ENCODE data around the gene HBEGF.

The HBEGF gene

GRCh38 chr5:140303966-140304365 lies 42.4 kb downstream of the HBEGF start:
- no peak for FAIRE-seq
- no peak for DNase-seq (ENCODE audit: insufficient read length, low spot score)
- TF ChIP-seq CTCF (IDR thresholded peaks at IDR 0.05; ENCODE audit: insufficient read depth, missing control alignments): no peak

DNA sequence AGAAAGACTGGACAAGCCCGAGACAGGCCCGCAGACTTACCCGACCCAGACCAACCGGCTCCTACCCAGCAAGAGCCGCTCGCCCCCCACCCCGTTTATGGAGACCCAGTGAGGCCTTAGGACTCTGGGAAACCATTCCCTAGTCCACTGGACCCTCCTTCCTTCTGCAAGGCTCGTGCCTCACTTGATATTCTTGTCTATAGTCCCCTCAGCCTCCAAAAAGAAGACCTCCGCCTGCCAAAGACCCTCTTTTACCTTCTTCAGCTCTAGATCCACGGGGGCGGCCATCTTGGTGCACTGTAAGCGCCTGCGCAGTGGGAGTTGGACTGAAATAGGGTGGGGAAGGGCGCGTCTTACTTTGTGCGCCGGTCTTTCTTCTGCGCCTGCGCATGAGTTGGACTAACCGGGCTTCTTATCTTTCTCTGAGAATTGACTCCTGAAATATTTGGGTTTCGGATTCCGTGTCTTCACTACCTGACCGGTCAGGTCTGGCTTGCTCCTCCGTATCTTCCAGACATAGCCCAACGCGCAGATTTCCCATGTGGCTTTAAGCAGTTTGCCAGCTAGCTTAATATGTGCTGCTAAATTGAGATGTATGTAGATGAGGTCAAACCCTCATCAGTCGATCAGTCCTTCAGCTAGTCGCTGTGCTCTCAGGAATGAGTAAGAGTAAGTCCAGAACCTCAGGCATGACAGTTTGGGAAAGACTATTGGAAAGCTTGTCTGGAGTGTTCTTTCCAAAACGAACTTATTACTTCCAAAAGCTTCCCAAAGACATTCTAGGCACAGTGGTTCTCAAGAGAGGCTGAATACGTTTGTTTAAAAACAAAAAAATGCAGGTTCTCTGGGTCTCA lies 43.4 kb downstream of the HBEGF start, which contains the start of gene PFDN1:
Gene PFDN1, minus strand, starts transcription at position 316 of the 854 bp plus-strand sequence. Its CDS starts 28 bp downstream, at position 288.
- FAIRE-seq (peak; percentile 75), DNase-seq (ENCODE audit: insufficient read length, low spot score) (peak; percentile 65)
- TF ChIP-seq CTCF (IDR thresholded peaks at IDR 0.05; ENCODE audit: insufficient read depth, missing control alignments): no peak

DNA sequence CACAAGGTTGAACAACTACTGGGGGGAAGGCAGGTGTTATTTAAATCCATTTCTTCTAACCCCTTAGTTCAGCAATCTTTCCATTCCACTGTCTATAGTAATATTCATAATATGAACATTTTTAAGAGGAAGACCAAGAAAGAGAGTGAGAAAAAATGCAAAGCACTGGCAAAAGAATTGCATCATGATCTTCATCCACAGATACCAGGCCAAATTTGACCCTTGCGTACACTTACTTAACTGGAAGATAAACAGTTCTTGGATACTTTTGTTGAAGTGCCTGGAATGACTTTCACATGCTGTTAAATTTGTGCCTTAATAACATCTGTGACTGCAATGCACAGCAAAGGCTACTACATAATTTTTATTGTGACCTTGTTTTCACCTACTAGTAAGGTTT lies 45.3 kb downstream of the HBEGF start:
- FAIRE-seq: no peak
- DNase-seq (ENCODE audit: insufficient read length, low spot score): no peak
- no peak for TF ChIP-seq CTCF (IDR thresholded peaks at IDR 0.05; ENCODE audit: insufficient read depth, missing control alignments)

GRCh38 chr5:140299056-140299455 lies 47.3 kb downstream of the HBEGF start:
- FAIRE-seq (no peak), DNase-seq (ENCODE audit: insufficient read length, low spot score) (no peak)
- TF ChIP-seq CTCF (IDR thresholded peaks at IDR 0.05; ENCODE audit: insufficient read depth, missing control alignments): no peak

- FAIRE-seq: no peak
- no peak for DNase-seq (ENCODE audit: insufficient read length, low spot score)
- no peak for TF ChIP-seq CTCF (IDR thresholded peaks at IDR 0.05; ENCODE audit: insufficient read depth, missing control alignments)
Observed at GRCh38 chr5:140298183-140298601, 48.2 kb downstream of the HBEGF start.

- DNase-seq (ENCODE audit: insufficient read length, low spot score) (no peak), FAIRE-seq (no peak)
- TF ChIP-seq CTCF (IDR thresholded peaks at IDR 0.05; ENCODE audit: insufficient read depth, missing control alignments): no peak
Observed at GRCh38 chr5:140297283-140297682, 49.1 kb downstream of the HBEGF start.

DNA sequence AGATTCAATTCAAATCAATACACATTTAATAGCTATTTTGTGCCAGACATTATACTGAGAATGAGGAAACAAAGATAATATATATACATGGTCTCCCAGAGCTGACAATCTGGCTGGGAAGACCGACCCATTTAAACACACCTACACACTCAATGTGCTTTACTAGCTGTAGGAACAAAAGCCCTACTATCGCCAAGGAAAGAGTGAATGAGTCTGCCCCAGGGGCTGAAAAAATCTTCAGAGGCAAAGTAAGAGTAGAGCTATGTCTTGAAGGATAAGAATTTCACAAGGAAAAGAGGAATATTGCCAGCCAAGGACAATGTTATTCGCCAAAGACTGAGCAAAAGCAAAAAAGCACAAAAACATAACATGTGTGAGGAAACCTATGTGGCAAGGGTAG lies 50.1 kb downstream of the HBEGF start:
- DNase-seq (ENCODE audit: insufficient read length, low spot score) (no peak), FAIRE-seq (no peak)
- no peak for TF ChIP-seq CTCF (IDR thresholded peaks at IDR 0.05; ENCODE audit: insufficient read depth, missing control alignments)

All from D721Med (cell line).